ENCODE results near the gene NME7. TPM values are rescaled to one million over a fixed set of nuclear protein-coding genes. Genes with fewer than 3 reads are reported as not detected.

The NME7 gene
- total RNA-seq, 1 experiment from 2014 or later, result 34.2 TPM

- intact Hi-C loops (cut with micrococcal nuclease; ENCODE audit: unreplicated experiment), result no loop called here
- H3K27me3 ChIP-seq (replicated peaks; ENCODE audit: insufficient read depth, low read depth, low read length, poor library complexity), result no peaks in the 10 kb centered on the region
- no peak overlapping the region for H3K27ac ChIP-seq (ENCODE audit: low read depth, low read length, poor library complexity, severe bottlenecking)
- no TSS peak for BruUV-seq (replicated peaks)
- TF ChIP-seq CTCF (conservative IDR thresholded peaks at IDR 0.05; ENCODE audit: low read depth, low read length), result no peak
- no peak for TF ChIP-seq EZH2 (IDR thresholded peaks at IDR 0.05; ENCODE audit: borderline replicate concordance, low read depth, low read length, poor library complexity, severe bottlenecking)
- ChIA-PET CTCF (interaction anchor here (0.5 kb wide), 1 partner anchor 170 kb away, joined by 3 read pairs; no protein-coding TSS in a partner anchor), POLR2A (ENCODE audit: low non-redundant PET) (no interaction called here)
- H3K9me3 ChIP-seq (ENCODE audit: low read depth, low read length, poor library complexity, severe bottlenecking), result no peaks in the 10 kb centered on the region
- H3K4me3 ChIP-seq (ENCODE audit: low read depth, low read length, poor library complexity, severe bottlenecking), result no peak overlapping the region
- H3K36me3 ChIP-seq (ENCODE audit: insufficient read depth, low read length, poor library complexity, severe bottlenecking), result no peaks in the 10 kb centered on the region
- no peaks in the 10 kb centered on the region for H3K4me1 ChIP-seq (ENCODE audit: insufficient read depth, low read length, poor library complexity, severe bottlenecking)
- no peak for DNase-seq (ENCODE audit: low spot score)
These were observed 192.1 kb downstream of the NME7 start for GRCh38 chr1:169175461-169175860.

GRCh38 chr1:169163059-169163458 is 204.5 kb downstream of the NME7 start:
- DNase-seq (ENCODE audit: low spot score), result no peak
- H3K27ac ChIP-seq (ENCODE audit: low read depth, low read length, poor library complexity, severe bottlenecking), result no peak overlapping the region
- no TSS peak for BruUV-seq (replicated peaks)
- H3K4me1 ChIP-seq (ENCODE audit: insufficient read depth, low read length, poor library complexity, severe bottlenecking), result no peaks in the 10 kb centered on the region
- ChIA-PET POLR2A (ENCODE audit: low non-redundant PET) (no interaction called here), CTCF (no interaction called here)
- no peaks in the 10 kb centered on the region for H3K9me3 ChIP-seq (ENCODE audit: low read depth, low read length, poor library complexity, severe bottlenecking)
- H3K27me3 ChIP-seq (replicated peaks; ENCODE audit: insufficient read depth, low read depth, low read length, poor library complexity), result no peaks in the 10 kb centered on the region
- TF ChIP-seq CTCF (conservative IDR thresholded peaks at IDR 0.05; ENCODE audit: low read depth, low read length) (no peak), EZH2 (IDR thresholded peaks at IDR 0.05; ENCODE audit: borderline replicate concordance, low read depth, low read length, poor library complexity, severe bottlenecking) (no peak)
- no peak overlapping the region for H3K4me3 ChIP-seq (ENCODE audit: low read depth, low read length, poor library complexity, severe bottlenecking)
- intact Hi-C loops (cut with micrococcal nuclease; ENCODE audit: unreplicated experiment), result no loop called here
- H3K36me3 ChIP-seq (ENCODE audit: insufficient read depth, low read length, poor library complexity, severe bottlenecking), result no peaks in the 10 kb centered on the region

GRCh38 chr1:169161496-169162194 is 206.0 kb downstream of the NME7 start:
- ChIA-PET POLR2A (ENCODE audit: low non-redundant PET) (no interaction called here), CTCF (no interaction called here)
- Histone ChIP-seq H3K4me1 (ENCODE audit: insufficient read depth, low read length, poor library complexity, severe bottlenecking) (no peaks in the 10 kb centered on the region), H3K36me3 (ENCODE audit: insufficient read depth, low read length, poor library complexity, severe bottlenecking) (no peaks in the 10 kb centered on the region), H3K27me3 (replicated peaks; ENCODE audit: insufficient read depth, low read depth, low read length, poor library complexity) (no peaks in the 10 kb centered on the region), H3K4me3 (ENCODE audit: low read depth, low read length, poor library complexity, severe bottlenecking) (no peak overlapping the region), H3K9me3 (ENCODE audit: low read depth, low read length, poor library complexity, severe bottlenecking) (no peaks in the 10 kb centered on the region), H3K27ac (ENCODE audit: low read depth, low read length, poor library complexity, severe bottlenecking) (no peak overlapping the region)
- no peak for DNase-seq (ENCODE audit: low spot score)
- TF ChIP-seq EZH2 (IDR thresholded peaks at IDR 0.05; ENCODE audit: borderline replicate concordance, low read depth, low read length, poor library complexity, severe bottlenecking), result no peak
- no peak for TF ChIP-seq CTCF (conservative IDR thresholded peaks at IDR 0.05; ENCODE audit: low read depth, low read length)
- BruUV-seq (replicated peaks), result no TSS peak
- intact Hi-C loops (cut with micrococcal nuclease; ENCODE audit: unreplicated experiment), result no loop called here

All from A673 (cell line).